ENCODE measurements around the gene PLIN1.

Gene PLIN1

DNA sequence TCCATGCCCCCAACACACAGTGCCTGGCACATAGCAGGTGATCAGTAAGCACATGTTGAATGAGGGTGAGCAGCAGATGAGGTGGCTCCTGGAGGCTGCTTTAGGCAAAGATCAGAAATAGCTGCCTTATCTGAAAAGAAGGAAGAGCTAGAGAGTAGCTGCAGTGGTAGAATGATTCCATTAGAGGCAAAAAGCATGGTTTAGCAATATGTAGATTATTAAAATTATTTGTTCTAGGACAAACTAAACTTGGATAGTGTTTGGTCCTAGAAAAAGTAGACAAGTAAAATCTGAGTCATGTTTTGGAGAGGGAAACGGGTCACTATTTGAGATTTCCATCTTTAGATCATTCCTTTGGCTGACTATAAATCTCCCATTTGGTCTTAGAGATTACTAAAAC is 56.0 kb downstream of the PLIN1 start:
- no peak for DNase-seq

DNA sequence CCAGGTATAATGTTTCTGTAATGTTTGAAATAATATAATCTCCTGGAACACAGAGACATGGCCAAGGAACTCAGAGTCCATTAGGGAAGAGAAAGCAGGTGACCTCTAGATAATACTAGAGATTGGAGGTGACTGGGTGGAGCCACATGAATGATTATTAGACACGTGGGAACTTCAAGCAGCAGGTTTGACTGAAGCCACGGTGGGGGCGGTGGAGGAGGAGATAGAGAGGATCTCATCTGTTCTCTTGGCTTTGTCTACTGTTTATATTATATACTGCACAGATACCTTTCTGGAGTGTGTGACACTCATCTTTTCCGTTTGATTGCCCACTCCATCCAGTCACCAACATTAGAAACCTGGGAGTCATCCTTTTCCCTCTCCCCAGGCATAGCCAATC is 57.6 kb downstream of the PLIN1 start:
- no peak for DNase-seq

DNA sequence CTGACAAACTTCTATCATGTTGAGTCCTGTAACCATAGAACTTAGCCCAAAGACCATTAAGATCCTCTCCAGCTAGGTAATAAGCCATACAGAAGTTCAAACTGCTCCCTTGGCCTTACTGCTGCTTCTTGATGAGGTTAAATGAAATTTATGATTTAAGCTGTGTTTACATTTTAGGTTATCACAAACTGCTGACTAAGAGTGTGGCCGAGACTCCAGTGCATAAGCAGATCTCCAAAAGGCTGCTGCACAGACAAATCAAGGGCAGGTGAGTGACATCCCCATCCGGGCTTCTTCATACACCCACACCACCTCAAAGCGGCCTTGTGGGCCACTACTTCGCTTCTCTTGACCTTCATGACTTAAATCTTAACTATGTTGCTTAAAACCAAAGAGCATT is 62.9 kb downstream of the PLIN1 start:
- DNase-seq = no peak

DNA sequence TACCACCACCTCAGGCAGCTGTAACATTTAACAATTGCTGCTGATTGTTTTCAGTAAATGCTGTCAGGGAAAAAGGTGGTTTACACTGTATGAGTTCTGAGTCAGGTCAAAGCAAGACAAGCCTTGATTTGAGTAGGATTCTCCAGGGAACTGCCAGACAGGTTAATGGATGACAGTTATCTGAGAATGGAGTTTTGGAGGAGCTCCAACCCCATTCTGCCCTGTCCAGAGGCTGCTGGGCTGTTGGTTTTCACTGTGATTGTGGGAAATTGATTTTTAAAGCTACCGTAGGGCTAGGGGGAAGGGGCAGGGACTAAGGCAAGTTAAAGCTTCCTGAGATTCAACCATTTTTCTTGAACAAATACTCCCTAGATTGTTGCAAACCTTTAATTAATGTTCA is 64.0 kb downstream of the PLIN1 start:
- DNase-seq = no peak

All from CD4-positive, alpha-beta T cell treated with Interleukin-1 beta for 1 hour (primary cell).